ENCODE data around the gene CATSPER1.

CATSPER1 gene

GRCh38 chr11:65992056-65992455 lies 34.2 kb downstream of the CATSPER1 start:
- no peak for DNase-seq

- peak; percentile 96 for DNase-seq
Measured at GRCh38 chr11:65988791-65989592, 37.3 kb downstream of the CATSPER1 start.

- no peak for DNase-seq
Measured at GRCh38 chr11:65987336-65987735, 38.9 kb downstream of the CATSPER1 start.

- no peak for DNase-seq
Measured at GRCh38 chr11:65983589-65983987, 42.7 kb downstream of the CATSPER1 start.

- no peak for DNase-seq
Measured at GRCh38 chr11:65982824-65983588, 43.3 kb downstream of the CATSPER1 start.

- DNase-seq = no peak
Measured at GRCh38 chr11:65981972-65982823, 44.1 kb downstream of the CATSPER1 start.

- no peak for DNase-seq
Measured at GRCh38 chr11:65981101-65981740, 45.1 kb downstream of the CATSPER1 start.

- DNase-seq = no peak
Measured at GRCh38 chr11:65979261-65979759, 47.0 kb downstream of the CATSPER1 start.

- no peak for DNase-seq
Measured at GRCh38 chr11:65978391-65979238, 47.7 kb downstream of the CATSPER1 start.

GRCh38 chr11:65977621-65978390 lies 48.5 kb downstream of the CATSPER1 start:
- DNase-seq = no peak

- no peak for DNase-seq
Measured at GRCh38 chr11:65976216-65977176, 49.8 kb downstream of the CATSPER1 start.

- no peak for DNase-seq
Measured at GRCh38 chr11:65975771-65976170, 50.5 kb downstream of the CATSPER1 start.

GRCh38 chr11:65973439-65974110 lies 52.7 kb downstream of the CATSPER1 start:
- DNase-seq = peak; percentile 34

GRCh38 chr11:65972116-65972515 lies 54.2 kb downstream of the CATSPER1 start:
- DNase-seq = no peak

GRCh38 chr11:65968600-65969482 lies 57.4 kb downstream of the CATSPER1 start:
- DNase-seq = no peak

- DNase-seq = no peak
Measured at GRCh38 chr11:65967329-65967934, 58.8 kb downstream of the CATSPER1 start.

Measured in DMS53 (cell line).